Right lobe of liver (tissue), 4 donors: ENCODE results near the gene MAPK8.

ENCODE experiments used
- POLR2A ChIP-seq: fragments of 450-650 bp; IDR thresholded peaks from one replicate; pipeline ENCODE4 v1.6.1; 2017; ENCODE audit warnings: antibody characterized with exemption, mild to moderate bottlenecking
- TF ChIP-seq, protein P1 (sequence below), 4 donors: fragments of 200-600 bp in 3 of 4; fragments of 450-650 bp in 1 of 4; IDR thresholded peaks; one replicate each; pipeline versions ENCODE4 v1.5.1 to v1.8.0; 2016 to 2022; ENCODE audit warnings: antibody characterized with exemption in 4 of 4, mild to moderate bottlenecking in 2 of 4
- donor health status: DM: no; HTN: no; CAD: no.
- donor health status: DM: no; HTN: no; CAD: no.
- donor health status: DM: no; HTN: yes; CAD: no.

DNA sequence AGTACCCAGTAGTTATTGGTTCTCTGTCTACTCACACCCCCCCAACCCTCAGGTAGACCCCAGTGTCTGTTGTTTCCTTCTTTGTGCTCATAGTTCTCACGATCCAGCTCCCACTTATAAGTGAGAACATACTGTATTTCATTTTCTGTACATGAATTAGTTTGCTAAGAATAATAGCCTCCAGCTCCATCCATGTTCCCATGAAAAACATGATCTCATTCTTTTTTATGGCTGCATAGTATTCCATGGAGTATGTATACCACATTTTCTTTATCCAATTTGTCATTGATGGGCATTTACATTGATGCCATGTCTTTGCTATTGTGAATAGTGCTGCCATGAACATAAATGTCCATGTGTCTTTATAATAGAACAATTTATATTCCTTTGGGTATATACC is 29.4 kb upstream of the MAPK8 start:
- TF ChIP-seq, protein P1, sequence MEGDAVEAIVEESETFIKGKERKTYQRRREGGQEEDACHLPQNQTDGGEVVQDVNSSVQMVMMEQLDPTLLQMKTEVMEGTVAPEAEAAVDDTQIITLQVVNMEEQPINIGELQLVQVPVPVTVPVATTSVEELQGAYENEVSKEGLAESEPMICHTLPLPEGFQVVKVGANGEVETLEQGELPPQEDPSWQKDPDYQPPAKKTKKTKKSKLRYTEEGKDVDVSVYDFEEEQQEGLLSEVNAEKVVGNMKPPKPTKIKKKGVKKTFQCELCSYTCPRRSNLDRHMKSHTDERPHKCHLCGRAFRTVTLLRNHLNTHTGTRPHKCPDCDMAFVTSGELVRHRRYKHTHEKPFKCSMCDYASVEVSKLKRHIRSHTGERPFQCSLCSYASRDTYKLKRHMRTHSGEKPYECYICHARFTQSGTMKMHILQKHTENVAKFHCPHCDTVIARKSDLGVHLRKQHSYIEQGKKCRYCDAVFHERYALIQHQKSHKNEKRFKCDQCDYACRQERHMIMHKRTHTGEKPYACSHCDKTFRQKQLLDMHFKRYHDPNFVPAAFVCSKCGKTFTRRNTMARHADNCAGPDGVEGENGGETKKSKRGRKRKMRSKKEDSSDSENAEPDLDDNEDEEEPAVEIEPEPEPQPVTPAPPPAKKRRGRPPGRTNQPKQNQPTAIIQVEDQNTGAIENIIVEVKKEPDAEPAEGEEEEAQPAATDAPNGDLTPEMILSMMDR (IDR thresholded peaks at IDR 0.05), result no peak
- no peak for TF ChIP-seq POLR2A
